HG02623 (cell line): ENCODE measurements around the gene MRPS26.
"Not testable (repeated sequence)": the region's sequence is repeated elsewhere in the genome, so short reads cannot be mapped to it uniquely, and the experiment has no call there.

ENCODE experiments used
- ATAC-seq: cut with Tn5 transposase; IDR thresholded peaks from one replicate; pipeline ENCODE4 v1.9.1; 2021; ENCODE audit warnings: moderate library complexity; ENCODE audit not compliant: unreplicated experiment

The MRPS26 gene

GRCh38 chr20:3072530-3073250 lies 26.8 kb downstream of the MRPS26 start:
- no peak for ATAC-seq

DNA sequence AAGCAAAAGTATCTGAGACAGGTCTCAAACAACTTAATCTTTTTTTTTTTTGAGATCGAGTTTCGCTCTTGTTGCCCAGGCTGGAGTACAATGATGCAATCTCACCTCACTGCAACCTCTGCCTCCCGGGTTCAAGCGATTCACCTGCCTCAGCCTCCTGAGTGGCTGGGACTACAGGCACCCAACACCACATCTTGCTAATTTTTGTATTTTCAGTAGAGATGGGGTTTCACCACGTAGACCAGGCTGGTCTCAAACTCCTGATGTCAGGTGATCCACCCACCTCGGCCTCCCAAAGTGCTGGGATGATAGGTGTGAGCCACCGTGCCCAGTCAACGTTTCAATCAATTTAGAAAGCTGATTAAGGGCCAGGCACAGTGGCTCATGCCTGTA lies 27.4 kb downstream of the MRPS26 start:
- not testable (repeated sequence) for ATAC-seq

DNA sequence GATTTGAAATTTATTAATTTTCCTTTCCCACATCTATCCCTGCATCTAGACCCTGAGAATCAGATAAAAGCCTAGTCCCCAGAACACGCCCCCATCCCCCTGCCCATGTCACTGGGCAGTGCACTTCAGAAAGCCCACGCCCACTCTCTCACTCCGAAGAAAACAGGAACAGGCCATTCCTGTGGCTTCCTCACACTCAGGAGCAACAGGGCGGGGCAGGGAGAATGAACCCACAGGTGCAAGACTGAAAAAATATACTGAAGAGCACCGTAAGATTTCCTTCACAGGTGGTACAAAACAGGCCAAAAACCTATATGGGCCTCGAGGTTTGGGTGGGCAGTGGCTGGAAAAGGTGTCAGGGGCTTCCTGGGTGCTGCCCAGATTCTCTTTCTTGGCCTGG lies 29.0 kb downstream of the MRPS26 start:
- ATAC-seq, result no peak

DNA sequence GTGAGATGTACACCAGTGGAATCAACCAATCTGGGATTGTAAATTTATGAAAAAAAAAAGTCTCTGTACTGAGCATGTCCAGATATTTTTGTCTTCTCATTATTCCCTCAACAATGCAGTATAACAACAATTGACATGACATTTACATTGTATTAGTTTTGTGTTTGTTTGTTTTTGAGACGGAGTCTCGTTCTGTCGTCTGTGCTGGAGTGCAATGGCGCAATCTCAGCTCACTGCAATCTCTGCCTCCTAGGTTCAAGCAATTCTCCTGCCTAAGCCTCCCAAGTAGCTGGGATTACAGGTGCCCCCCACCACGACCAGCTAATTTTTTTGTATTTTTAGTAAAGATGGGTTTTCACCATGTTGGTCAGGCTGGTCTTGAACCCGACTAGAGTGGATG lies 29.5 kb downstream of the MRPS26 start:
- not testable (repeated sequence) for ATAC-seq

DNA sequence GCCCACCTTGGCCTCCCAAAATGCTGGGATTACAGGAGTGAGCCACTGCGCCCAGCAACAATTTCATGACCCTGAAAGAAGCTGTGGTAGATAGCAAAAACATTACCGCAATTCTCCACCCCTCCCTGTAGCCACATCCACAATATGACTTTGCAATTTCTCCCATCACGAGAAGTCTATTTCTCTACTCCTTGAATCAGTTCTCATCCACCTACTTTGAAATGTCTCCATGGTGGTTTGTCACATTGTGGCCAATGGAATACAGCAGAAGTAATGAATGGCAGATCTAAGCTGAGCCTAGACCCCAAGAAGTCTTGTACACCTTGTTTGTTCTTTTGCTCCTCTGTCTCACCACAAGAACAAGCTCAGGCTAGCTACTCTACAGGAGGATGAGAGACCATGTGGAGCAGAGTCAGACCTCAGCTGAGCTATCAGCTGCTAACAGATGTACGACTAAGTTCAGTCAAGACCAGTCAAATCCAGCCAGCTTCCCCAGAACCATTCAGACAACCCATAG lies 31.8 kb downstream of the MRPS26 start:
- no peak for ATAC-seq

- ATAC-seq, result no peak
Observed at GRCh38 chr20:3080939-3081388, 35.1 kb downstream of the MRPS26 start.

- no peak for ATAC-seq
Observed at GRCh38 chr20:3081641-3082040, 35.8 kb downstream of the MRPS26 start.

DNA sequence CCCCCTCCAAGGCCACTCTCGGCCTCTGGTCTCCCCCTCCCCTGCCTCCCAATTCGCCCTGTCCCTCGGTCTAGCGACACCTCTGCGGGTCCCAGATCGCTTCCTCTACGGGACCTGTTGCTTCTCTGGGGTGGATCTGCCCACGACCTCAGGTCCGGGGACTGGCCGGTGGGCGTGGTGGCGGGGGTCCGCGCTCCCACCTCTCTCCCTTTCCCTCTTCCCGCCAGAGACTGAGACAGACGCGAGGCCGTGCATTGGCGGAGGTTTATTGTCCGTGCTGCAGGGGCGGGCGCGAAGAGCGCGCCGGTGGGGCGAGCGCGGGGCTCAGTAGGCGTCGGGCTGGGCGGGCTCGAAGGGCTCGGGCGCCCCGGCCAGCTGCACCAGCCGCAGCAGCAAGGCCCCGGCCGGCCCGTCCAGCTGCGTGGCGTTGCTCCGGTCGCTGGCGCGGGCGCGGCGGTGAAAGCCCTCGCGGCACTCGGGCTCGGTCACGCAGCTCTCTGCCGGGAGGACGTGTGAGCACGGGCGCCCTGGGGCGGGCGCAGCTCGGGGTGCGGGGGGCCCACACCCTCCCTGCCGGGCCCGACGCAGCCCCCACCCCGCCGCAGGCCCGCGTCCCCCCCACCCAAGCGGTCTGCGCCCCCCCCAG lies 36.6 kb downstream of the MRPS26 start:
- no peak for ATAC-seq

- no peak for ATAC-seq
Observed at GRCh38 chr20:3082955-3083952, 37.4 kb downstream of the MRPS26 start.

DNA sequence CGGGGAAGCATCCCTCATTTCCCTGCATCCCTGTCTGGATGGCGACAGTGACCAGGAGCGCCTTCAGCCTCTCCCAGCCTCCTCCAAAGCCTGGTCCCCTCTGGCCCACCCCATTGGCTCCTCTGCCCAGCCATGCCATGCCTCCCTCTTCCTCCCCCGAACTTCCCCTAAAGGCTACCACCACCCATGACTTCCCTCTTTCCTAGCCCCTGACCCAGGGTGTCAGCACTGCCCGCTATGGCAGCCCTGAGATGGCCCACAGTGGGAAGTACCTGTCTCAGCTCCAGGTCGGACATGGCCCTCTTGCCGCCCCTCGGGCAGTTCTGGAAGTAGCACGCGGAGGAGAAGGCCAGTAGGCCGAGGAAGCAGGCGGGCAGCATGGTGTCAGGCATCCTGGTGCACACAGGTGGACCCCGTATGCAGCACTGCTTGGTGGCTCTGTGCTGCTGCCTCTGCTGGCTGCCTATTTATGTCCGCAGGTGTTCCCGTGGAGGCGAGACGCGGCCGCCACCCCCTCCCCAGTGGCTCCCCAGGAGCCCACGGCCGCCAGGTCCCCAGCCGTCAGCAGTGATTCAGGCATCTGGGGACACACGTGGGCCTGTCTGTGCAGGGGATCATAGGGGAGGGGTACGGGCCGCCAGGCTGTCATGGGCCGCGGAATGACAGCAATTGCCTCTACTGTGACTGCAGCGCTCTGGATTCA lies 38.6 kb downstream of the MRPS26 start, which contains the start of gene AVP:
TSS of gene AVP (minus strand) at position 442 of the 703 bp plus-strand sequence. CDS start at position 392, 50 bp downstream.
- no peak for ATAC-seq

- no peak for ATAC-seq
Observed at GRCh38 chr20:3084986-3085360, 39.1 kb downstream of the MRPS26 start.

DNA sequence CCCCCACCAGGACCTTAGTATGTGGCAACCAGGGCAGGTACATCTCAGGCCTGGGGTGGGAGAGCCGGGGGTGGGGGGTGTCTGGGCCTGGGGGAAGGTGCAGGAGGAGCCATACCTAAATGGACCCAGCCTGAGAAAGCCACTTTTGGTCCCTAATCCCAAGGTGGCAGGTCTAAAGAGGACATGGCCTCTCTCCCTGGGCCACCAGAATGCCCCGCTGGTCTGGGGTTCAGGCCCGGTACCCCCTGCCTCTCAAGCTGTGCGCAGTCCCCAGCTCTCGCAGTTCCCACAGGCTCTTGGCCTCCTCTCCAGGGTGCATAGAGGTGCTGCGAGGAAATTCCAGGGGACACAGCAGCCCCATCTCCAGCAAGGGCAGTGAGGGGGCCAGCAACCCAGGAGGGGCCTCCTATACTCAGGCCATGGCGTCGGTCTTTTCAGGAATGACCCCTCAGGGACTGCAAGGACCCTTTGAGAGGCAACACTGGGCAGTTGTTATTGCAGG lies 39.8 kb downstream of the MRPS26 start:
- no peak for ATAC-seq

DNA sequence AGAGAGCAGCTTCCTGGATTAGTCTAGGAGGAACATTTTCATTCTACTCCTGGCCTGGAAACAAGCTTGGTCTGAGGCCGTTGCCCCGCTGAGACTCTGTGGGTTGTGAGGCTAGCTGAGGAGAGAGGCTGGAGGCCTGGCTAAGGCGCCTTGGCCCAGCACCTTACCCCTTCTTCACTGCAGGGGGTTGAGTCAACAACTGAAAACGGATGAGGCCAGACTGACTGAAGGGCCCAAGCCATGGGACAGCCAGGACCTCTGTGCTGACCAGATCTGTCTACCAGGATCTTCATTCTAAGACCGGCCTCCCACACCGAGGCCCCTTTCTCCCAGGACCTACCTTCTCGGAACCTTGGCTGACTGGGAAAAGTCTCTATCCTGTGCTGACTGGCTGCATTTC lies 42.2 kb downstream of the MRPS26 start:
- no peak for ATAC-seq

DNA sequence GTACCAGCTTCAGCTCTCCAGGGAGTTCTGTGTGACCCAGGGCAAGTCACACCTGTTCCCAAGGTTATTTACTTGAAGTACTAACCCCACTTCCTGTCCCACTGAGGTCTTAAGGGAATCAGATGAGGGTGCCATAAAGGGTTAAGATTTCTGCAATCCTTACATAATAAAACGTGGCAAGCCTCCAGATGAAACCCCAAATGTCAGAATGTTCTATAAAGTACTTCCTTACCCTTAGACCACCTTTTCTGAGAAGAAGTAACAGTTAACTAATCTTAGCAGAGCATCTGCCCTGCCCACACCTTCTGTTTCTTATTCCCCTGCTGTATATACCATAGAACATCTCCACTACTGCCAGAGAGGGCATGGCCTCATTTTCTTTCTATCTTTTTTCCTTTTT lies 44.7 kb downstream of the MRPS26 start:
- ATAC-seq, result no peak

- ATAC-seq, result no peak
Observed at GRCh38 chr20:3092611-3093379, 46.9 kb downstream of the MRPS26 start.

- ATAC-seq, result no peak
Observed at GRCh38 chr20:3093861-3094361, 48.1 kb downstream of the MRPS26 start.

GRCh38 chr20:3094848-3095629 lies 49.2 kb downstream of the MRPS26 start:
- ATAC-seq, result no peak
